ENCODE measurements around the gene ZIC5.

DNA sequence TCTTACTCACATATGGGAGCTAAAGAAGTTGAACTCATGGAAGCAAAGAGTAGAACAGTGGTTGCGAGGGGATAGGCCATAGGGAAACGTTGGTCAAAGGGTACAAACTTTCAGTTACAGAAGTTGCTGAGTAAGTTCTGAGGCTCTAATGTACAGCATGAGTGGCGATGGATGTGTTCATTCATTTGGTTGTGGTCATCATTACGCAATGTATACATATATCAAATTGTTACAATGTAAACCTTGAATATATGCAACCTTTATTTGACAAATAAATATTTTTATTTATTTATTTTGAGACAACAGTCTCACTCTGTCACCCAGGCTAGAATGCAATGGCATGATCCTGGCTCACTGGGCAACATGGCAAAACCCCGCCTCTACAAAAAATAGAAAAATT lies 38.7 kb downstream of the ZIC5 start:
- TF ChIP-seq, protein P1, sequence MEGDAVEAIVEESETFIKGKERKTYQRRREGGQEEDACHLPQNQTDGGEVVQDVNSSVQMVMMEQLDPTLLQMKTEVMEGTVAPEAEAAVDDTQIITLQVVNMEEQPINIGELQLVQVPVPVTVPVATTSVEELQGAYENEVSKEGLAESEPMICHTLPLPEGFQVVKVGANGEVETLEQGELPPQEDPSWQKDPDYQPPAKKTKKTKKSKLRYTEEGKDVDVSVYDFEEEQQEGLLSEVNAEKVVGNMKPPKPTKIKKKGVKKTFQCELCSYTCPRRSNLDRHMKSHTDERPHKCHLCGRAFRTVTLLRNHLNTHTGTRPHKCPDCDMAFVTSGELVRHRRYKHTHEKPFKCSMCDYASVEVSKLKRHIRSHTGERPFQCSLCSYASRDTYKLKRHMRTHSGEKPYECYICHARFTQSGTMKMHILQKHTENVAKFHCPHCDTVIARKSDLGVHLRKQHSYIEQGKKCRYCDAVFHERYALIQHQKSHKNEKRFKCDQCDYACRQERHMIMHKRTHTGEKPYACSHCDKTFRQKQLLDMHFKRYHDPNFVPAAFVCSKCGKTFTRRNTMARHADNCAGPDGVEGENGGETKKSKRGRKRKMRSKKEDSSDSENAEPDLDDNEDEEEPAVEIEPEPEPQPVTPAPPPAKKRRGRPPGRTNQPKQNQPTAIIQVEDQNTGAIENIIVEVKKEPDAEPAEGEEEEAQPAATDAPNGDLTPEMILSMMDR (conservative IDR thresholded peaks at IDR 0.05): no peak
- no peak for TF ChIP-seq ZFX (IDR thresholded peaks at IDR 0.05)

Measured in C4-2B (cell line).